NCI-H526 treated with DMSO at 0.1 percent for 48 hours (cell line): ENCODE results near the gene CLEC16A.

ENCODE experiments used
- DNase-seq: peaks from one replicate; lab custom pipeline; 2025; lab: John Stamatoyannopoulos, UW

Gene CLEC16A

DNA sequence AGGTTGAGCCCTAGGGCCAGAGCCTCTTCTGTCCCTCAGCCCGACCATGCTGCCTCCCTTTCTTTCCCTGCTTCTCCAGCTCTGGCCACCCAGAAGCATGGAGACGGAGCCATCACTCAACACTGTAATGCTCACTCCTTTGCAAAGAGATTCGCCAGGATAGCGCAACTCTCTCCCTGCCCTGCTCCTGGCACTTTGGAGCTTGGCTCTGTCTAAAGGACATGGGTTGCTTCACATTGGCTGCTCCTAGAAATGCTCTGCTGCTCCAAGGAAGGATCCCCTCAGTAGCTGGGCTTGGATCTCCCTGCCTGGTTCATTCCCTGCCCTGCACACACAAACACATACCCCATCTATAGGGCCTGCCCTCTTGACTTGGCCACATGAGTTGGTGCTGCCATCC is 76.0 kb downstream of the CLEC16A start:
- DNase-seq, result no peak

DNA sequence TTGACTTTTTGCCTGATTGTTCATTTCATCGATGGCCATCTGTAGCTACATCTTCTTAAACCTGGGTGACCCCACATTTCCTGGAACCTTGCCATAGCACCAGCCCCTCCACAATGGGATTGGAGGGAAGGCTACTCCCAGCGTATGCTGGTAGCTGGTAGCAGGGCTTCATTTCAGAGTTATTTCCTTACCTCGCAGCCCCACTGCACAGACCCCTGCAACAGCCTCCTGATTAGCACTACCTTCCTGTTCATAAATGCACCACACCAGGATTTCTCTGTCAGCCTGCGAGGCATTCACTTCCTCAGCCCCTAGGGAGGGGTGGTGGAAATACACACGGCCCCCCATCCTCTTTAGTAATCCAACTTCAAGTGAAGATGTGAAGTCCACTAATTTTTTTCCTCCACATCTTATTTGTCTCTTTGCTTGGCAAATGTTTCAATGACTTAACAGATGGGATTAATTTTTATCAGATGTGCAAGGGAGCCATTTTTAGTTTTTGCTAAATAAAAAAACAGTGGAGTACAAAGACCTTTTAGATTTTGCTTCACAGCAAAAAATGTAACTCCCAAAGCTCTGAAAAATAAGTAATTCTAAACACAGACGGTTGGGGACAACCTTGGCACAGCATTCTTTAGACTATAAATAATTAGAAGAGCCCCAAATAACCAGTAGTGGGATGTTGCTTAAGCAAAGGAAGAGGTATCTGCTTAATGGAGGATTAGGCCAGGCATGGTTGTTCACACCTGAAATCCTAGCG is 76.6 kb downstream of the CLEC16A start:
- no peak for DNase-seq

DNA sequence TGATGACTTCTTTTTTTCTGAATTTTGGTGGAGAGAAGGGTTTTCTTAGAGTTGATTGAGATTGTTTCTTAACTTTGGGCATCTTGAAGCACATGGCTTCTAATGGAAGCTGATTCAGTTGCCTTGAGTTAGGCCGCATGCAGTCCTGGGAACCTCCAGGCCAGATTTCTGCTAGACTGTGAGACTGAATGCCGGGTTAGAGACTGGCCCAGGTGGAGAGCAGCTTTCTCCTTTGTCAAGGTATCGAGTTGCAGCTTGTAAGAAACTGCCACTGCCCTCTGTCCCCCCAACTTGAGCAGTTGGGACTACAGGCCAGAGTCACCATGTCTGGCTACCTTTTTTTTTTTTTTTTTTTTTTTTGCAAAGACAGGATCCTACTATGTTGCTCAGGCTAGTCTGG is 77.6 kb downstream of the CLEC16A start:
- DNase-seq, result no peak

DNA sequence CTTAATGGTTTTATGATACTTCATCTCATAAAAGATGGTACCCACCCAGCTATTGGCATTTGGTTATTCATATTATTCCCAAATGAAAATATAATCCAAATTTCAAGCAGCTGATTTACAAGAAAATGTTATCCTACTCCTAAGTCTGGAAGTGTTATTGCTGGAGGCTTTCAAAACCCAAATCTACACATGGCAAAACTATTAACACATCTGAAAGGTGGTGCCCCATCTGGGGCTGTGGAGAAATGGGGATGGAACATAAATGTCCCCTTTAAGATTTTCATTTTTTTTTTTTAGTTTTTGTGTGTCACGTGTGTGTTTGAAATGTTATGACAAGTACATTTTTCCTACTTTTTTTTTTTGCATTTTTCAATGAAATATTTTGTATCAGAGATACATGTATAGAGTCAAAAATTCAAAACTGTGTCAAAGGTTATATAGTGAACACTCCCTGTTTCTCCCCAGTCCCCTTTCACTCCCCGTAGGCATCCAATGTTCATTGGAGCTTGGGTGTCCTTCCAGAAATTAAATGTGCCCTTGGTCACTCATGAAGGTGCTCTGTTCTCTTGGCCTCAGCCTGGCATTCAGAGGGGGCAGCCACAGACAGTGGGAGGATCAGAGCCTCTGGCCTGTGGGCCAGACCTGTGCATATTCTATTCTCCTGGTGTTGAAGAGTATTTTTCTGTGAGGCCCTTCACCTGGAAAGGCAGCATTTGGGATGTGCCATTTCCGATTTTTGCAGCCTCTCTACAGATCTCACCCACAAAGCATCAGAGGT is 79.1 kb downstream of the CLEC16A start:
- no peak for DNase-seq

DNA sequence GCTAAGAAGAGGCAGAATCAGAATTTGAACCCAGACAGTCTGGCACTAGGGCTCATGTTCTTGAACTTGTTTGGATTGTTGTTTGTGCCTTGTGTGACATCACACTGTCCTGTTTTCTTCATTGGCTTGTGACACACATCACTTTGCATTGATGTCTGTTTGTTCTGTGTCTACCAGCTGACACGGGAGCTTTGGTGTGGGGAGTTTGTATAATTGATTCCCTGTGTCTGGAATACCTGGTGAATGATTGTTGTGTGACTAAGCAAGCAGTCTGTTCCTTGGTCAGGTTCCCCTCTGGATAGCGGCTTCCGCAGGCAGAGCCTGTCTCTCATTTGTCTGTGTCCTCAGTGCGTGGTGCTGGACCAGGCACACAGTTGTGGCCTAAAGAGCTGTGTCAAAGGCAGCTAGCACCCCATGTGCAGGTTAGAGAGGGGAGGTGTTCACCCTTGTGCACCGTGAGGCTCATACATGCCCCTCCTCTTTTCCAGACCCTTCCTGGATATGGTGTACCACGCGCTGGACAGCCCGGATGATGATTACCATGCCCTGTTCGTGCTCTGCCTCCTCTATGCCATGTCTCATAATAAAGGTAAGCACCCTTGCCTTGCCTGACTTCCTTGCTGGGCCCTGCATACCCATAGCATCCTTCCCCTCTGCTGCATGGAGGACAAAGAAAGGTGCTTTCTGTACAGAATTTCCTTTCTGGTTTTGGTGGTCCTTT is 80.1 kb downstream of the CLEC16A start:
- DNase-seq, result no peak

DNA sequence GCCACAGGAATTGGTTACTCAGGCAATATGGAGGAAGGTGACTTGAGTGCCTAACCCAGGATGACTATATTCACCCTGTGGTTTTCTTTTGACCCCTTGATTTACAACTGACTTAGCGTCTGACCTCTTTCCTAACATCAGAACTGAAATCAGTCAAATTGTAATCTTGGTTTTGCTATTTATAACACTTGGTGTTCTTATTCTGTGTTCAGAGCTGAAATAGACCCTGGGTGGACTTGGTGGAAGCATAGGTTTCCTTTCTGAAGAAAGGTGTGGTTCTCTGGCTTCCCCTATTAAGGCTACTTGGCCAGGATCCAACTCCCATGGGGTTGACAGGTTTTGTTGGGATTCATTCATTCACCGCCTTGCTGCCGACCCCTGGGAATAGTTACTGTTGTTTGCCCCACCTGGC is 80.8 kb downstream of the CLEC16A start:
- no peak for DNase-seq

- no peak for DNase-seq
These were observed 85.6 kb downstream of the CLEC16A start for GRCh38 chr16:11029948-11030347.

DNA sequence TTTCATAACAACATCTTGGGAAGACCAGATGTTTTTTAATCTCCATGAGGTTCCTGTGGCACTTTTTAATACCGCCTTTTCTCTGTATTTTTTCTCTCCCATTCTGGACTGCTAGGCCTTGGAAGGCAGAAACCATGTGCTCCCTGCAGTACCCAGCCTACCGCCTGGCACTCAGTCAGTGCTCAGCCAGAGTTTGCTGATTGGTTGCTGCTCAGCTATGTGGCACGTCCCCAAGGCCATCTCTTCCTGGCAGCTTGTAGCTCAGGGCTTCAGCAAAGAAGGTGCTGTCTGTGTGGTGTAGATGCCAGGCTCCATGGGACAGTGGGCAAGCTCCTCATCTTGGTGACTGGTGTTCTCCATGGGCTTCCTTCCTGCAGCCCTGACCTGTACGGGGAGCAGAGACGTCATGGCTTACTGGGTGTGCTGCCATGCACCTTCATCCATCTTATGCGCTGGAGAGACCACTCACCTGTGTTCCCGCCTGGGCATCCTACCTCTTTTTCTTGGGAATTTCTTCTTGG is 86.7 kb downstream of the CLEC16A start:
- DNase-seq, result no peak

DNA sequence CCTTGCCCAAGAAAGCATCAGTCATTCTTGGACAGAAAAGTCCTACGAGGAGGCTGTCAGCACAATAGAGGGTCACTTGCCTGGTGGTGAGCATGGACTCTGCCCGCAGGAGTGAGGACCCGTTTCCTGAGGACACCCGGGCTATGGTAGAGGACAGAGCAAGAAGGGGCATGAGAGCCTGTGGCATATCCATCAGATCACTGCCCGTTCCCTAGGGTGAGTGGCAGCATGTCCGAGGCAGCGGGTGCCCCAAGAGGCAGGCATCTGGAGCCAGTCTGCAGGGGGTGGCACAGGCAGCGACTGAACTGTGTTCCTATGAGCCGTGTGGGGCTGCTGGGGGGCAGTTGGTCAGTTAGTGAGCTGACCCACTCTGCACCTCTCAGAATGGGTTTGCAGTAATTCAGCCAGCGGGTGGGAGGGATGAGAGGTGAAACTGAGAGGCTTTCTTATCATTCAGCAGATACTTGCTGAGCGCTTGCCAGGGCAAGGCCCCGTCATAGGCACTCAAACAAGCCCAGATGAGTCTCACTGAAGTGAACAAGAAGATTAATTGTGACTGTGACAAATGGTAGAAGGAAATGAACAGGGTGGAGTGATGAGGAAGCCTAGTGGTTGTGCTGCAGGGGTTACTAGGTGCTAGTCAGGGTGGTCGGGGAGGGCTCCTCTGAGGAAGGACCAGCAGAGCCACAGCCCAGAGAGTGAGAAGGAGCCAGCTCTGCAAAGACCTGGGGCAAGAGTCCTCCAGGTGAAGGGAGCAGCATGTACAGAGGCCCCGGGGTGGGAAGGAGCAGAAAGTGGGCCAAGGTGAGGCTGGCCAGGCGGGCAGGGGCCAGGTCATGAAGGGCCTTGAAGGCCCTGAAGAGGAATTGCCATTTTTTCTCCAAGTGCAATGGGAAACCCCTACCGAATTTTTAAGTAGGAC is 87.9 kb downstream of the CLEC16A start:
- DNase-seq, result no peak

- no peak for DNase-seq
These were observed 88.5 kb downstream of the CLEC16A start for GRCh38 chr16:11032922-11033291.

DNA sequence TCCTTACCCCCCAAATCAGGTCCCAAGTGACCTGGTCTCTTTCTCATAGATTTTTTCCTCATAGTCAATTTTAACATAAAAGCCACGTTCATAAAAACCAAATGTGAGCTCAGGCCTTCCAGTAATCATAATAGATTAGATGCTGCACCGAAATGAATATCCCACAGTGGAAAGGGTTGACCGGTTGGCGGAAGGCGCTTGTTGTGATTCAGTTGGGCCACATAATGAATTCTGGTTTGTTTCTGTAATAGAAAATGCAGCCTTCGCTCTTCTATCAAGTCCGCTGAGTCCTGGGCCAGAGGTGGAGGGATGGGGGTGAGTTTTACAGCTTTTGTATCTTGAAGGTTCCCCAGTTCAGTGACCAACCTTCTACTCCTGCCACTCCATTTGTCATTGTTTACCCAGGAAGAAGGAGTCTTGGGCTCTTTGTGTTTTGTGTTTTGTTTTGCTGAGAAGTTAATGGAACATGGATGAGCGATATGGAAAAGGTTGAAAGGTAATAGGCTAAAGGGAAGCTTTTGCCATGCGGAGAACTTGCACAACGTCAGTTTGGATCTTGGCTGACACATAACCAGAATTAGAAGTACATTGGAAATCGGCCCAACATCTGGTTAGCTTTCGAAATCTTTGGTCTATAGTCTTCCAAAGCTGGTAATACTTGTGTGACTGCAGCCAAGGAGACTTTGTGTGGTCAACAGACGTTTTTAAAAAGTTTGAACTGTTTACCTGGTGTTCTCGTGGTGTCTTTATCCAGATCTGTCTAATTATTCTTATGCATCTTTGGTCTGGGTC is 89.5 kb downstream of the CLEC16A start:
- DNase-seq, result no peak

GRCh38 chr16:11034481-11034931 is 90.1 kb downstream of the CLEC16A start:
- DNase-seq, result no peak

- DNase-seq, result no peak
These were observed 90.7 kb downstream of the CLEC16A start for GRCh38 chr16:11035096-11035495.

GRCh38 chr16:11036040-11036439 is 91.7 kb downstream of the CLEC16A start:
- DNase-seq, result no peak

GRCh38 chr16:11036868-11037410 is 92.6 kb downstream of the CLEC16A start:
- no peak for DNase-seq

DNA sequence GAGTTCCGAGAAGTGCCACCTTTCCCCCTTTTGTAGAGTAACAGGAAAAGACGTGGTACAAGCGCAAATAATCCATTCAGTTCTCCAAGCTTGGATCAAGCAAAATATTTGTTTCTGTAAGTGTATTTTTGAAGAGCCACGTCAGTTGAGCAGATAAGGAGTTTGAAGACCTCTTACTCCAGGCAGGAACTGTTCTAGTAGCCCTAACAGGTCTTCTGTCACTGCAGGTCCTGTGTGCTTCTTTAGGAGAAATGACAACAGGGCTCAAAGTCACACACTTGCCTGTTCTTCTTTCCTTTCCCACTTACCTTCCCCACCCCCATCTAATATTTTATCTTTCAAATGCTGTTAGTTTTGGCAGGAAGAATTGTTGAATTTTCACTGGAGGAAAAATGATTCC is 93.9 kb downstream of the CLEC16A start:
- DNase-seq, result no peak

GRCh38 chr16:11038777-11039176 is 94.4 kb downstream of the CLEC16A start:
- DNase-seq, result no peak

GRCh38 chr16:11039726-11040125 is 95.4 kb downstream of the CLEC16A start:
- DNase-seq, result no peak

DNA sequence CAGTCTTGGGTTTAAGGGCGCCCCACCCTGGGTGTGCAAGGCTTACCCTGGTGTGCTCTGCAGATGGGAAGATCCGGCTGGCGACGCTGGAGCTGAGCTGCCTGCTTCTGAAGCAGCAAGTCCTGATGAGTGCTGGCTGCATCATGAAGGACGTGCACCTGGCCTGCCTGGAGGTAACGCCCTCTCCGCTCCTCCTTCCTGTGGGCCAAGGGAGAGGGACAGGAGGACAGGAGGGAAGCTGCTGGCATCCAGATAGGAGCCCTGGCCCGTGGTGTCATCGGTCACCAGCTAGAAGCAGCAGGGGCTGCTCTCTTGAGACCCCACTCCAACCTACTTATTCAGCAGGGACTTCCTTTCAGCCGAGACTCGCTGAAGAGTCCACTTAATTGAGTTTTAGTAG is 97.8 kb downstream of the CLEC16A start:
- no peak for DNase-seq

- no peak for DNase-seq
These were observed 101.1 kb downstream of the CLEC16A start for GRCh38 chr16:11045441-11045840.
